HEK293T (cell line): ENCODE results near the gene NYAP1.

Experiments used
- ARNT ChIP-seq: fragments of 450-650 bp; IDR thresholded peaks from 2 replicates; pipeline ENCODE4 v1.6.1; 2017; ENCODE audit warnings: mild to moderate bottlenecking
- BHLHE40 ChIP-seq: fragments of 450-650 bp; IDR thresholded peaks from 2 replicates; pipeline ENCODE4 v1.6.1; 2016; ENCODE audit warnings: mild to moderate bottlenecking, moderate library complexity, borderline replicate concordance
- CTBP1 ChIP-seq: fragments of 450-650 bp; IDR thresholded peaks from 2 replicates; pipeline ENCODE4 v1.6.1; 2016; ENCODE audit warnings: borderline replicate concordance
- FOXK2 ChIP-seq: fragments of 450-650 bp; IDR thresholded peaks from 2 replicates; pipeline ENCODE4 v1.6.1; 2016; ENCODE audit warnings: mild to moderate bottlenecking
- FOXM1 ChIP-seq: fragments of 450-650 bp; IDR thresholded peaks from 2 replicates; pipeline ENCODE4 v1.6.1; 2017; ENCODE audit warnings: mild to moderate bottlenecking, borderline replicate concordance
- SP1 ChIP-seq: fragments of 450-650 bp; IDR thresholded peaks from 2 replicates; pipeline ENCODE4 v1.6.1; 2017
- SUZ12 ChIP-seq: fragments of 450-650 bp; IDR thresholded peaks from 2 replicates; pipeline ENCODE4 v1.6.1; 2016; ENCODE audit warnings: mild to moderate bottlenecking
- TF ChIP-seq, protein P1 (sequence below): fragments of 450-650 bp; IDR thresholded peaks from 2 replicates; pipeline ENCODE4 v1.6.1; 2016

DNA sequence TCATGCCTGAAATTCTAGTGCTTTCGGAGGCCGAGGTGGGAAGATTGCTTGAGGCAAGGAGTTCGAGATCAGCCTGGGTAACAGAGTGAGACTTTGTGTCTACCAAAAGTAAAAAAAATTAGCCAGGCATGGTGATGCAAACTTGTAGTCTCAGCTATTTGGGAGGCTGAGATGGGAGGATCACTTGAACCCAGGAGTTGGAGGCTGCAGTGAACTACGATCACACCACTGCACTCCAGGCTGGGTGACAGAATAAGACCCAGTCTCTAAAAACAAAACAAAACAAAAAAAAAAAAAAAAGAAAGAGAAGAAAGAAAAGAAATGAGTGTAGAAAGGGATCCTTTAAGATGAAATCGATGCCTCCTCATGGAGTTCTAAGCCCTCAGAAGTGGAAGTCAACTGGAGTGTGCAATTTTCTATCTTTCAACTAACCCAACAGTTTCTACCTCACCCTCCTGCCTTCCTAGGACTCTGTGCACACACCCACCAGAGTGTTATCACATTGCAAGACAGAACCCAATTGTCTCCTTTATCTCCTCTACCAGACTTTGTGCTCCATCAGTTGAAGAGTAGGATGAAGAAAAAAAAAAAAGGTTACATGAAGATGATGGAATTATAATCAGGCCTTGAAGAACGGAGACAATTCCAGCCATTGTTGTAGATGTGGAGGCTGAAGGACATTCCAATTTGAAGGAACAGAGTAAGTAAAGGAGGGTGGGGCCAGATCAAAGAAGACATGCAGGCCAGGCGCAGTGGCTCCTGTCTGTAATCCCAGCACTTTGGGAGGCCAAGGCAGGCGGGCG lies 26.9 kb downstream of the NYAP1 start:
- TF ChIP-seq FOXM1 (no peak), BHLHE40 (no peak), CTBP1 (no peak), ARNT (no peak), SP1 (no peak), SUZ12 (no peak), FOXK2 (no peak)
- TF ChIP-seq, protein P1, sequence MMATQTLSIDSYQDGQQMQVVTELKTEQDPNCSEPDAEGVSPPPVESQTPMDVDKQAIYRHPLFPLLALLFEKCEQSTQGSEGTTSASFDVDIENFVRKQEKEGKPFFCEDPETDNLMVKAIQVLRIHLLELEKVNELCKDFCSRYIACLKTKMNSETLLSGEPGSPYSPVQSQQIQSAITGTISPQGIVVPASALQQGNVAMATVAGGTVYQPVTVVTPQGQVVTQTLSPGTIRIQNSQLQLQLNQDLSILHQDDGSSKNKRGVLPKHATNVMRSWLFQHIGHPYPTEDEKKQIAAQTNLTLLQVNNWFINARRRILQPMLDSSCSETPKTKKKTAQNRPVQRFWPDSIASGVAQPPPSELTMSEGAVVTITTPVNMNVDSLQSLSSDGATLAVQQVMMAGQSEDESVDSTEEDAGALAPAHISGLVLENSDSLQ: no peak
